ENCODE data around the gene RNU6-7. TPM values are rescaled to one million over a fixed set of nuclear protein-coding genes. Genes with fewer than 3 reads are reported as not detected.

The RNU6-7 gene
- total RNA-seq, 1 experiment from 2014 or later, result not detected

- intact Hi-C loops (cut with micrococcal nuclease), result loop anchor here (1.0 to 5.0 kb wide), 5 partner anchors 27 to 293 kb away; partner anchors contain the start of gene RNU6-8
Measured at GRCh38 chr14:32230181-32230580, 28.3 kb downstream of the RNU6-7 start.

GRCh38 chr14:32230695-32231280 lies 28.9 kb downstream of the RNU6-7 start:
- H3K9me2 ChIP-seq (replicated peaks; ENCODE audit: low read length), result no peaks in the 10 kb centered on the region
- H2AFZ ChIP-seq (ENCODE audit: low read length), result peak overlapping the region; percentile 38; the same call in 1 of the 2 replicates
- peak overlapping the region; percentile 22; the same call in 1 of the 2 replicates for H3K9ac ChIP-seq (ENCODE audit: low read length)
- H3K36me3 ChIP-seq (ENCODE audit: low read depth, low read length), result no peaks in the 10 kb centered on the region
- DNase-seq, result peak; percentile 73
- H3K4me3 ChIP-seq (ENCODE audit: low read length), result peak overlapping the region; percentile 26; the same call in 1 of the 2 replicates
- H4K20me1 ChIP-seq (ENCODE audit: low read length), result 0 out of 2 replicates have a peak, but pooled peaks cover 3% of the 10 kb centered on the region
- H3K27ac ChIP-seq (ENCODE audit: low read length), result peak overlapping the region; percentile 77
- no peaks in the 10 kb centered on the region for H3K9me3 ChIP-seq (ENCODE audit: low read length)
- no TSS peak for BruUV-seq (replicated peaks)
- intact Hi-C loops (cut with micrococcal nuclease), result loop anchor here (1.0 to 5.0 kb wide), 5 partner anchors 27 to 293 kb away; partner anchors contain the start of gene RNU6-8
- peaks cover 13% of the 10 kb centered on the region for H3F3A ChIP-seq (ENCODE audit: low read length, unreplicated experiment)
- H3K27me3 ChIP-seq (ENCODE audit: low read length), result no peaks in the 10 kb centered on the region
- TF ChIP-seq EZH2phosphoT487 (IDR thresholded peaks at IDR 0.05; ENCODE audit: borderline replicate concordance, low read length) (no peak), CTCF (conservative IDR thresholded peaks at IDR 0.05; ENCODE audit: low read depth, low read length) (no peak), EZH2 (IDR thresholded peaks at IDR 0.05; ENCODE audit: low read length, unreplicated experiment) (no peak)
- H3K4me1 ChIP-seq (ENCODE audit: insufficient read depth, low read length), result peaks cover 50% of the 10 kb centered on the region
- no peaks in the 10 kb centered on the region for H3K79me2 ChIP-seq (ENCODE audit: low read length)
- peak overlapping the region; percentile 72 for H3K4me2 ChIP-seq (ENCODE audit: low read length)
- ChIA-PET CTCF (interaction anchor here (0.6 kb wide), 1 partner anchor 154 kb away, joined by 12 read pairs; no protein-coding TSS in a partner anchor), POLR2A (ENCODE audit: unreplicated experiment) (interaction anchor here (0.6 to 0.7 kb wide), 2 partner anchors 10 to 238 kb away, joined by 3 read pairs; no protein-coding TSS in a partner anchor)
- peak; percentile 62 for ATAC-seq

More at GRCh38 chr14:32230181-32230580, 28.3 kb downstream of the RNU6-7 start:
- no peaks in the 10 kb centered on the region for H3K9me3 ChIP-seq (ENCODE audit: low read length)
- BruUV-seq (replicated peaks), result no TSS peak
- peak overlapping the region; percentile 77 for H3K27ac ChIP-seq (ENCODE audit: low read length)
- CTCF ChIA-PET, result interaction anchor here (0.6 kb wide), 3 partner anchors 14 to 155 kb away, joined by 3 to 12 read pairs (median 3); no protein-coding TSS in a partner anchor
- TF ChIP-seq CTCF (conservative IDR thresholded peaks at IDR 0.05; ENCODE audit: low read depth, low read length), result peak; percentile 51
- TF ChIP-seq EZH2 (IDR thresholded peaks at IDR 0.05; ENCODE audit: low read length, unreplicated experiment), result no peak
- H3K36me3 ChIP-seq (ENCODE audit: low read depth, low read length), result no peaks in the 10 kb centered on the region
- peaks cover 13% of the 10 kb centered on the region for H3F3A ChIP-seq (ENCODE audit: low read length, unreplicated experiment)
- no peaks in the 10 kb centered on the region for H3K27me3 ChIP-seq (ENCODE audit: low read length)
- no peak overlapping the region; the same call in 1 of the 2 replicates for H2AFZ ChIP-seq (ENCODE audit: low read length)
- peak overlapping the region; percentile 22; the same call in 1 of the 2 replicates for H3K9ac ChIP-seq (ENCODE audit: low read length)
- 0 out of 2 replicates have a peak, but pooled peaks cover 3% of the 10 kb centered on the region for H4K20me1 ChIP-seq (ENCODE audit: low read length)
- H3K4me3 ChIP-seq (ENCODE audit: low read length), result 0 out of 2 replicates have a peak overlapping the region, but pooled peaks have one; percentile 26
- POLR2A ChIA-PET (ENCODE audit: unreplicated experiment), result no interaction called here
- peak overlapping the region; percentile 72 for H3K4me2 ChIP-seq (ENCODE audit: low read length)
- no peaks in the 10 kb centered on the region for H3K9me2 ChIP-seq (replicated peaks; ENCODE audit: low read length)
- DNase-seq, result peak; percentile 89
- peaks cover 55% of the 10 kb centered on the region for H3K4me1 ChIP-seq (ENCODE audit: insufficient read depth, low read length)
- H3K79me2 ChIP-seq (ENCODE audit: low read length), result no peaks in the 10 kb centered on the region
- ATAC-seq, result peak; percentile 77

Data from PC-3 (cell line).